GM18502 (cell line): ENCODE measurements around the gene BFSP1.

Experiments
- ATAC-seq: cut with Tn5 transposase; IDR thresholded peaks from one replicate; pipeline ENCODE4 v1.9.1; 2021; ENCODE audit warnings: mild to moderate bottlenecking; ENCODE audit not compliant: unreplicated experiment, poor library complexity

The BFSP1 gene

DNA sequence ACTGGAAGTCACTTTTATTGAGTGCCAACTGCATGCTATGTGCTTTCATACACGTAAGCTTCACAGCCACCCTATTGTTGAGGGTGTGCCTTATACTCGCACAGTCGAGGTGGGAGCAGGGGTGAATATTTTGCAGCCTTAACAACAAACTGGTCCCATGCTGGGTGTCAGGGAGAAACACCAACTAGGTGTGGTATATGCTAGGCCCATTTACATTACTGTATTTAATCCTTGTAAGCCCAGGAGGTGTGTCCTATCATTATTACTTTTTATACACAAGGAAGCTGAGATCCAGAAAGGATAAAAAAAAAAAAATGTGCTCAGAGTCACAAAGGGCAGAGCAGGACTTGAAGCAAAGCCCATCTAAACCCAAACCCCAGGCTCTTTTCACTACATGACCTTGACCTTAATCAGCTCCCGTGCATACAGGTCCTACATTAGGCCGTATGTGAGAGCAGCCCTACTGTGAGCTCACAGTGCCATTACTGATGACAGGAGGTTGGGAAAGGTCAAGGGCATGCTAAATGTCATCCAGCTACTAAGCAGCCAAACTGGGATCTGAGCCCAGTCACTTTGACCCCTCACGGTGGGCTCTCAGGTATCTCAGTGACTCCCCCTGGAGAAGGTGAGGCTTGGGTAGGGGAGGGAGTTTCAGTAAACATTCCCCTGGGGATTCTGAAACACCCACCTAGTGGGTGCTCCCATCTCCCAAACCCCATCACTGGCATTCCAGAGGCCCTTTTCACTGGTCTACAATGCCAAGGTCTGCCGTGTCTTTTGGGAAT lies 61.7 kb downstream of the BFSP1 start:
- no peak for ATAC-seq

DNA sequence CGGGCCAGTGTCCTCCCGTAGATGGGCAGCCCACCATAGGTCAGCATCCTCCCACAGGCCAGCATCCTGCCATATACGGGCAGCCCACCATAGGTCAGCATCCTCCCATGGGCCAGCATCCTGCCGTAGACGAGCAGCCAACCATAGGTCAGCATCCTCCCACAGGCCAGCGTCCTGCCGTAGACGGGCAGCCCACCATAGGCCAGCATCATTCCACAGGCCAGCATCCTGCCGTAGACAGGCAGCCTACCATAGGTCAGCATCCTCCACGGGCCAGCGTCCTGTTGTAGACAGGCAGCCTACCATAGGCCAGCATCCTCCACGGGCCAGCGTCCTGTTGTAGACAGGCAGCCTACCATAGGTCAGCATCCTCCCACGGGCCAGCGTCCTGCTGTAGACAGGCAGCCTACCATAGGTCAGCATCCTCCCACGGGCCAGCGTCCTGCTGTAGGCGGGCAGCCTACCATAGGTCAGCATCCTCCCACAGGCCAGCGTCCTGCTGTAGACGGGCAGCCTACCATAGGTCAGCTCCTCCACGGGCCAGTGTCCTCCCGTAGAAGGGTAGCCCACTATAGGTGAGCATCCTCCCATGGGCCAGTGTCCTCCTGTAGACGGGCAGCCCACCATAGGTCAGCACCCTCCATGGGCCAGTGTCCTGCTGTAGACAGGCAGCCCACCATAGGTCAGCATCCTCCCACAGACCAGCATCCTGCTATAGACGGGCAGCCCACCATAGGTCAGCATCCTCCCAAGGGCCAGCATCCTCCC lies 62.9 kb downstream of the BFSP1 start:
- ATAC-seq = no peak

DNA sequence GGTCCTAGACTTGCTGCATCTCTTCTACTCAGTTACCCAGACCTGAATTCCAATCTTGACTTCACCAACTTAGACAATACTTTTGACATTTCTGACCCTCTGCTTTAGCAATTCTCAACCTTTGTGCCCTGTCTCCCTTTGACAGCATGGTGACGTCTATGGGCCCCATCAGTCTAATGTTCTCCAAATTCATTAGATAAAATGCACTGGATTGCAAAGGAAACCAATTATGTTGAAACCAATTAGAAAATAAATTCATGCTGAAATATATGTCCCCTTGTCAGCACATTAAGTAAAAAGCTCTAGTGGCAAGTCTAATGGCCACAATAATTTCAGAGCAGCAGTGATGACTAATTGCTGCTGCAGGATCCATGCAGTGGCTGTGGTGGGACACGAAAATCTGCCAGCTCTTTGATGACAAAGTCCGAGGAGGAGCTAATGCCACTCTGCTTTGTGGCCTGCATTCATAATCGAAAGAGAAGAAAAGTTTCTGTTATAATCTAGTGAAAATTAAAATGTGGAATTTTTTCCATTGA lies 64.0 kb downstream of the BFSP1 start:
- no peak for ATAC-seq

DNA sequence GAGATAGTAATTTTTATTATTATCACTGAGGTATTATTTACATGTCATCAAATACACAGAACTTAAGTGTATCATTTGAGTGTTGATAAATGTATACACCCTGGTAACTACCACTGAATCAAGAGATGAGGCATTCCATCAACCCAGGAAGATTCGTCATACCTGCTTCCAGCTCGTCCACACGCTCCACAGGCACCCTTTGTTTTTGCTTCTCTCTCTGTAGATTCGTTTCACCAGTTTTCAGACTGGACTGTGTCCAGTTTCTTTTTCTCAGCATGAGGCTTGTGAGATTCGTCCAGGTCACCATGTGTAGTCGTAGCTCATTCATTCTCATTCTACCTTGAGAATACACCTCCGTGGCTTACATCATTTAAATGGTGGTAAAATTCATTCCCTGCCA lies 64.5 kb downstream of the BFSP1 start:
- ATAC-seq = no peak

DNA sequence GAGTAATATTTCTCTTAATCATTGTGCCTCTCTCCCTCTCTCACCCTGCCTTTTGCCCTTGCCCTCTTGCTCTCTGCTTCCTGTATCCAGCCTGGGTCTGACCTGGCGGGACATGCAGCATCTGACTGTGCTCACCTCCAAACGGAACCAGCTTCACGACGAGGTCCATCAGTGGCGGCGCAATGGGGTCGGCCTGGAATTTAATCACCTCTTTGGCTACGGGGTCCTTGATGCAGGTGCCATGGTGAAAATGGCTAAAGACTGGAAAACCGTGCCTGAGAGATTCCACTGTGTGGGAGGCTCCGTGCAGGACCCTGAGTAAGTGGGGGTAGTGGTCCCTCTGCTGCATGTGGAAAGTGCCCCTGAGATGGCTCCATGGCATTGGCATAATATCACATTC lies 65.9 kb downstream of the BFSP1 start:
- ATAC-seq = no peak

DNA sequence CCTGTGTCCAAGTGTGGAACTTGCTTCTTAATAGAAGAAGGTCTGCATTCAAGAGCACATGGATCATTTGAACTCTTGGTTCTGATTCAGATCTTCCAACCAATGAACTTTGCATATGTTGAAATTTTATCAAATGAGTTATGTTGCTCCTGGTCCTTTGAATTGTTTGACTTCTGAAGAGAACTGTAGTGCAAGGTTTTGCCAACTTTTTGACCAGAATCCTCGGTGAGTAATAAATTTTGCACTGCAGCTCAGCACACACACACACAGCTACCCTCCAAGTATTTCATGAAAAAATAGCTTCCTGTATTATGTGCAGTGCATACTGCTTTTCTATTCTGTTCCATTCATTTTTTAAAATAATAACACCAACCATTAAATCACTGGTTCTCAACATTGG lies 67.5 kb downstream of the BFSP1 start:
- ATAC-seq = no peak

DNA sequence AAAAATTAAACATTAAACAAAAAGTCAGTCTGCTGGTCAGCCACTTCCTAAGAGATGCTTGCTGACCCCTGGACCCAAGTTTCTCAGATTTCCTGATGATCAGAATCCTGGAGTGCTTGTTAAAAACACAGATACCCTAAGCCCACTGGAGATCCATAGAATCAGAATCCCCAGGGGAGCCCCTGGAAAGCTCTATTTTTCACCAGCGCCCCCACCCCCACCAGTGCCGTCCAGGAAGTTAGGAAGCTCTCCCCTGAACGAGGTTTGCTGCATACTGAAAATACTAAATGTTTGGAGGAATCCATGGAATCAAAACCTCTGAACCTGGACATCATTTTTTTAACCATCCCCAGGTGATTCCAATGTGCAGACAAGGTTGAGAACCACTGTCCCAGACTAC lies 69.2 kb downstream of the BFSP1 start:
- ATAC-seq = no peak

DNA sequence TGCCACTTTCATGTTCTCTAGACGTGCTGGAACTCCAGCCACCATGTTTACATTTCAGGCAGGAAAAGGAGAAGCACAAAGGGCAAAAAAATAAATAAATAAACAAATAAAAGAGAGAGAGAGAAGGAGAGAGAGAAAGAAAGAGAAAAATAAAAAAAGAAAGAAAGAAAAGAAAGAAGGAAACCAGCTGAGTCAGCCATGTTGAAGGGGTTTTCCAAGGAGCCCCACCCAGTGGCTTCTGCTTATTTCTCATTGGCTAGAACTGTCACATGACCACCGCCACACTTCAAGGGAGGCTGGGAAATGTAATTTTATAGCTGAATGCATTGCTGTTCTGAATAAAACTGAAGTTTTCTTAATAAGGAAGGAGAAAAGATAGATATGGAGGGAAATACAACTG lies 71.1 kb downstream of the BFSP1 start:
- ATAC-seq = no peak

DNA sequence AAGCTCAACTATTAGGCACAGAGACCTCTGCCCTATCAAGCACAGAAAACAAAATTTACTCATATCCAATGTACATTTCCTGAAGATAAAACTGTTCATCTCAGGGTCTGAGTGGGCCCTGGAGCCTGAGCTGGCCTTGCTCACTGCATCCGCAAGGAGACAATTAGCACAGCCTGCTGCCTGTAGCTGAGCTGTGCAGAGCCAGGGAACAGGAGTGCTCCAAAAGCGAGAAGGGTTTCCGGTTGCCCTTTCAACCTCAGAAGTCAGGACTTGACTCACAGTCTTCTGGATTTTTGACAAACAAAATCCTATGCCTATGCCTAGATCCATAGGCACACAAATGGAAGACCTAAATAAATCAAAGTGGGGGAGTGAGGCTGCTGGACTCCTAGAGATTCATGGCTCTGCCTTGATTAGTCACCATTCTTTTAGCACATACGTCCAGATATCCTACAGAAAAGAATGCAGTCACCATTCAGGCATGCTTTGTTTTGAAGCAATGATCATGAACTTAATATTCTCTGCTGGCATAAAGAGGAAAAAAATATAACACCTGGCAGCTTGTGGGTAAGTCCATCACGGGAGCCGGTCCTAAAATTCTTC lies 73.5 kb downstream of the BFSP1 start:
- ATAC-seq = no peak

DNA sequence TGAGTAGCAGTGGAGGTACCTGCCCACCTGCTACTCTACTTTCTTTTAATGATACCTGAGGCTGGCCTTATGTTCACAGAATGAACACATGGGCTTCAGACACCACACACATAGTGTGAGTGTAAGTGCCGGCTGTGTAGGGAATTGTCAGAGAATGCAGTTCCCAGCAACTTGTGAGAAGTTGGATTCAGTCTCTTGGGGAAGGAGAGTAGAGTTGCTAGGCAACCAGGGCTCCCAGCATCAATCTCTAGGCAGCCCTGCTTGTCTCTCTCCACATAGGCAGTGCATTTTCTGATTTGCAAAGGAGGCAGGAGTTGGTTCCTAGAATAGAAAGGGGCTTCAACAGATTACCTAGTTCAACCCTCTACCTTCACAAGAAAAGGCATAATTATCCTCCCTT lies 74.1 kb downstream of the BFSP1 start:
- ATAC-seq = no peak

DNA sequence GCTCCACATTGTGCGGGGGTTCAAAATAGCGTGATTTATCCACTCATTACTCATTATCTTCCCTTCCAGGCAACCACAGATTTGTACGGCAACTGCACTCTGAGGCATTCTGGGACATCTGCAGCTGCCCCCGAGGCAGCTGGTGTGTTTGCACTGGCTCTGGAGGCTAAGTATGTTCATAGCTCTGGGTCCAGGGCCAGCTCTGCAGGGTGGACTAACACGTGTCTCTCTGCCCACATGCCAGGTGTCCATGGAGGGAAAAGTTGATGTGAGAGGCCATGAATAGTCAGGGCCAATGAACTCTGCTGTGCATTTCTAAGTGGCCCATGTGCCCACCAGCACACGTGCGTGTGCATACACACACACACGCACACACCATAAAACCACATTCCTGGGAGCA lies 74.9 kb downstream of the BFSP1 start:
- ATAC-seq = no peak

DNA sequence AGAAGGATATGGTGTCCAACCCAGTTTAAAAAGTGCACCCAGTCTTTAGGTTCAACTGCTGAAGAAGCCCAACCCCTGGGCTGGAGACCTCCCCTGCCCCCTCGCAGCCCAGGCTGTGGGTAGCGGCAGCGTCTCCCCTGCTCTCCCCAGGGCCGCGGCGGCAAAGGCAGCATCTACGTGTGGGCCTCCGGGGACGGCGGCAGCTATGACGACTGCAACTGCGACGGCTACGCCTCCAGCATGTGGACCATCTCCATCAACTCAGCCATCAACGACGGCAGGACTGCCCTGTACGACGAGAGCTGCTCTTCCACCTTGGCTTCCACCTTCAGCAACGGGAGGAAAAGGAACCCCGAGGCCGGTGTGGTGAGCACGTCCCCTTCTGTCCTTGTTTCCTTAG lies 77.6 kb downstream of the BFSP1 start:
- ATAC-seq = no peak

DNA sequence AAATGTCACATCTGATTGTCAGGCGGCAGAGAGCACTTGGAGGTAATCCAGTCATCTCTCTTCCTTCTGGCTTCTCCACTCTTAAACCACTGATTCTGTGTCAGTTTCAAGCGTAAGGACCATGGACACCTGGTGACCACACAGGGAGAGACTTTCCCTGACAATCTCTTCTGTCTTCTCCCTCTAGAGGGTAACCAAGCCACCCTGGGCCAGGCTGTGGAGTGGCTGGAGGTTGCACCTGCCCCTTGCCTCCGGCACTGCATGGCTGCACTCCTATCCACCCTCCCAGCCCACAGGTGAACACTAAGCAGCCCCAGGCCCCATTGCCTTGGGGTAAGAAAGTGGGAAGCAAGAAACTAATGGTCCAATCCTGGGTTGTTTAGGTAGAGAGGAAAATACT lies 78.7 kb downstream of the BFSP1 start:
- no peak for ATAC-seq

DNA sequence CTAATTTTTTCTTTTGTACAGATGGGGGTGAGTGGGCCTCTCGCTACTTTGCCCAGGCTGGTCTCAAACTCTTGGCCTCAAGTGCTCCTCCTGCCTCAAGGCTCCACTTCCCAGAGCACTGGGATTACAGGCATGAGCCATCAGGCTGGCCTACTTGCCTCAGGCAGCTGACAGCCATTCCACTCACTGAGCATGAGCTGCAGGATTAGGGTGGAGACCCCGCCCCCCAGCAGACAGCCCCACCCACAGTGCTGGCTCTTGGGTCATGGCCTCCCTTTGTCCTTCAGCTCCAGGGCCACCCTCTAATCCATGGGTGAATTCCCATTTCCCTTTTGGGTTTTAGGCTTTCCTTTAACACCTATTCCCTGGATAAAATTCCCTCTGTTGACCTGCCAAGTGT lies 82.1 kb downstream of the BFSP1 start:
- ATAC-seq = no peak

DNA sequence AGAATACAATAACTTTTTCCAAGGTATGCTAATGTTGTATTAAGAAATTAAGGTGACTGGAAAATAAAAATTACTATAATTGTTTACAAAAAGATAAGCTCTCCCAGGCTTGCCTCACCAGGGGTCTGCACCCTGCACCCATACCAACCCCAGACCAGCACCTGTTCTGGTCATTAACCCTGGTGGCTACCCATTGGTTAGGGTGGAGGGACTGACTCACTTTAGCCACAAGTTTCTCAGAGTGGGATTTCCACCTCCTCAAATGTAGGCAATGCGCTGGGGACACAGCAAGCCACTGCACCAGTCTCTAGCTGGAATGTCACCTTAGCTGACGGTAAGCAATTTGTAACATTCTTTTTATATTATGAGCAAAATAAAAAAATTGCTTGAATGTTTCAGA lies 83.1 kb downstream of the BFSP1 start:
- no peak for ATAC-seq

DNA sequence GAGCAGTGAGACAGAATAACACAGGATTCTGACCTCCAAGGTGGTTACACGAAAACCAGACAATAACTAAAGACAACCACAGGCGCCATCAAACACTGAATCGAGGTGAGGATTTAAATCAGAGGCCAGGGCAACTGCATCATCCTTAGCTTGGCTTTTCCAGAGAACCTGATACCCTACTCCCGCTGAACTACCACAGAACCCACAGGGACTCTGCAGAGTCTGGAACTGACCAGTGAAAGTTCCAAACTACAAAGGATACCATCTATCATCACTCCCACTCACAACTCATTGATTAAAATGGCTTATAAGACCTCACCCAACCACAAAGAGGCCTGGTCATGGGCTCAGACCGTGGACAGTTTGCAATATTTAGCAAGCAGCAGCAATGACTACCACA lies 85.0 kb downstream of the BFSP1 start:
- ATAC-seq = no peak

DNA sequence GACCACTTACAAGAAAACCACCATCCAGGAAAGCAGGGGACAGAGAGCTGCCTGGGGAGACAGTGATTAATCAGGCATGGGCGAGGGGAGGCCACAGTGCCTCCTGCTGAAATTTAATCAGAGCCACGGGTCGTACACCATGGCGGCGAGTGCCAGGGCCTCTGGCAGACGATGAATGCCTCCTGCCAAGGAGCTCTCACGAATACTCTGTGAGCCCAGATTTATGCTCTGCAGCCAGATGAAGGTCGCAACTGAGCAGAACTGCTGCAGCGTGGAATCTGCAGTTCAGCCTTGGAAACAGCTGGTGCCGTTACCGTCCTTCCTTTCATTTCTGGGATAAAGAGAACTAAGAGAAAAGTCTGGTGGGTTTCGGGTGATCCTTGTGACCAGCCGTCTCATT lies 85.6 kb downstream of the BFSP1 start:
- no peak for ATAC-seq

DNA sequence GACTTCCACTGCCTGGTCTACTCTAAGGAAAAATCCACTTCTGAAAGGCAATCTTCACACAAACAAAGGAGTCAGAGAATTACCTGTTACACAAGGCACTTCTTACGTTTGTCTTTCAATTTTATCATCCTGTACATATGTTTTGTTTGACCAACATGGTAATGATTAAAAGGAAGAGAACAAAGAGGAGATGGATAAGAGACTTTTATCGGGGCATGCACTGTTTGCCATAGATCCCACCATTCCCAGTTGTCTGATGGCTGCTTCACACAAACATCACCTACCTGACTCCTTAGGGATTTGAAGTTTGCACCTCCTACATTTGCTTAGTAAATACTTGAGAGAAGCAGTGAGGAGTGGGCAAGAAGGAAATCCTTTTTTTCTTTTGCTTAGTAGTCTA lies 87.1 kb downstream of the BFSP1 start:
- ATAC-seq = no peak
